ENCODE data around the gene SULT1B1. TPM values are rescaled to one million over a fixed set of nuclear protein-coding genes. Genes with fewer than 3 reads are reported as not detected.

The SULT1B1 gene
- total RNA-seq, 1 donor: not detected

DNA sequence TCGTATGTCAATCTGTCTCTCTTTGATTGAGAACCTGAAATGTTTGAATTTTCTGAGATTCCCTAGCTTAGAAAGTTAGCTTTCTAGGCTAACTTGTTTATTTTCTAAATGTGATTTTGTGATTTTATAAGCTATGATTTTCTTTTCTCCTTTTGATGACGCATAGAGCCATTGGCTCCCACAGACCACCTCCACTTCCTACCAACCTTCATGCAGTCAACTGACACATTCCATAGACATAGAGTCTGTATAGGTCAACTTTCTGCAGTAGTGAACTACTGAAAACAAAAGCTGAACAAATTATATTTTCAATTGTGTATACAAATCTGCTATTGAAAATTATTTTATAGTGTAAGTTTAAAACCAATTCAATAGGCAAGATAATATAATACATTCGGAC, 2.8 kb upstream of the SULT1B1 start:
- Histone ChIP-seq H3K9me3 (ENCODE audit: low read depth, low read length) (no peaks in the 10 kb centered on the region), H3K27me3 (ENCODE audit: insufficient read depth, low read length) (no peaks in the 10 kb centered on the region), H3K4me3 (ENCODE audit: insufficient read depth, low read length) (no peak overlapping the region), H3K4me2 (ENCODE audit: insufficient read depth, low read length) (no peak overlapping the region), H3K4me1 (ENCODE audit: insufficient read depth, low read length) (no peaks in the 10 kb centered on the region), H3K27ac (ENCODE audit: low read depth, low read length) (no peak overlapping the region), H3K79me2 (ENCODE audit: insufficient read depth, low read length) (no peaks in the 10 kb centered on the region), H3K36me3 (ENCODE audit: insufficient read depth, low read length) (no peaks in the 10 kb centered on the region), H2AFZ (ENCODE audit: low read length) (no peak overlapping the region), H4K20me1 (ENCODE audit: insufficient read depth, low read length) (no peaks in the 10 kb centered on the region)
- DNase-seq (ENCODE audit: insufficient read length, low spot score, missing footprints): peak; percentile 62
- TF ChIP-seq, protein P1, sequence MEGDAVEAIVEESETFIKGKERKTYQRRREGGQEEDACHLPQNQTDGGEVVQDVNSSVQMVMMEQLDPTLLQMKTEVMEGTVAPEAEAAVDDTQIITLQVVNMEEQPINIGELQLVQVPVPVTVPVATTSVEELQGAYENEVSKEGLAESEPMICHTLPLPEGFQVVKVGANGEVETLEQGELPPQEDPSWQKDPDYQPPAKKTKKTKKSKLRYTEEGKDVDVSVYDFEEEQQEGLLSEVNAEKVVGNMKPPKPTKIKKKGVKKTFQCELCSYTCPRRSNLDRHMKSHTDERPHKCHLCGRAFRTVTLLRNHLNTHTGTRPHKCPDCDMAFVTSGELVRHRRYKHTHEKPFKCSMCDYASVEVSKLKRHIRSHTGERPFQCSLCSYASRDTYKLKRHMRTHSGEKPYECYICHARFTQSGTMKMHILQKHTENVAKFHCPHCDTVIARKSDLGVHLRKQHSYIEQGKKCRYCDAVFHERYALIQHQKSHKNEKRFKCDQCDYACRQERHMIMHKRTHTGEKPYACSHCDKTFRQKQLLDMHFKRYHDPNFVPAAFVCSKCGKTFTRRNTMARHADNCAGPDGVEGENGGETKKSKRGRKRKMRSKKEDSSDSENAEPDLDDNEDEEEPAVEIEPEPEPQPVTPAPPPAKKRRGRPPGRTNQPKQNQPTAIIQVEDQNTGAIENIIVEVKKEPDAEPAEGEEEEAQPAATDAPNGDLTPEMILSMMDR (IDR thresholded peaks at IDR 0.05; ENCODE audit: extremely low read depth, low read depth, low read length): no peak

DNA sequence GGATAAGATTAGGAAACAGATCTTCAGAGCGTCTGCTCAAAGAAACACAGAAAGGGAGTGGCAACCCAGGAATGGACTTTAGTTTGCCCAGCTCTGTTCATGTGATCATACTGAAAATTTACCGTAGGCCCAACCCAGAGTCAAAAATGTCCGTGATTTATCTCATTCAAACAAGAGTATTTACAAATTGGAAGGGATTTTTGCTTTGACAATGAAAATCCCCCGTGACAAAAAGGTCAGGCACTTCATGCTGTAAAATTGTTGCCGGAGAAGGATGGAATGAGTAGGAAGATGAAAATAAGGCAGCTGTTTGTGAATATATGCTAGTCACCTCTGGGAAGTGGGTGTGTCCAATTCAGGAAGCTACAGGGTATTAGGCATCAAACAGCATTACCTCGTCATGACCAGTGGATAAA, 1.2 kb downstream of the SULT1B1 start:
- Histone ChIP-seq H3K27ac (ENCODE audit: low read depth, low read length) (no peak overlapping the region), H2AFZ (ENCODE audit: low read length) (no peak overlapping the region), H3K79me2 (ENCODE audit: insufficient read depth, low read length) (no peaks in the 10 kb centered on the region), H3K27me3 (ENCODE audit: insufficient read depth, low read length) (no peaks in the 10 kb centered on the region), H3K4me1 (ENCODE audit: insufficient read depth, low read length) (no peaks in the 10 kb centered on the region), H3K4me3 (ENCODE audit: insufficient read depth, low read length) (no peak overlapping the region), H4K20me1 (ENCODE audit: insufficient read depth, low read length) (no peaks in the 10 kb centered on the region), H3K9me3 (ENCODE audit: low read depth, low read length) (no peaks in the 10 kb centered on the region), H3K4me2 (ENCODE audit: insufficient read depth, low read length) (no peak overlapping the region), H3K36me3 (ENCODE audit: insufficient read depth, low read length) (no peaks in the 10 kb centered on the region)
- DNase-seq (ENCODE audit: insufficient read length, low spot score, missing footprints): no peak
- TF ChIP-seq, protein P1 (IDR thresholded peaks at IDR 0.05; ENCODE audit: extremely low read depth, low read depth, low read length): no peak

DNA sequence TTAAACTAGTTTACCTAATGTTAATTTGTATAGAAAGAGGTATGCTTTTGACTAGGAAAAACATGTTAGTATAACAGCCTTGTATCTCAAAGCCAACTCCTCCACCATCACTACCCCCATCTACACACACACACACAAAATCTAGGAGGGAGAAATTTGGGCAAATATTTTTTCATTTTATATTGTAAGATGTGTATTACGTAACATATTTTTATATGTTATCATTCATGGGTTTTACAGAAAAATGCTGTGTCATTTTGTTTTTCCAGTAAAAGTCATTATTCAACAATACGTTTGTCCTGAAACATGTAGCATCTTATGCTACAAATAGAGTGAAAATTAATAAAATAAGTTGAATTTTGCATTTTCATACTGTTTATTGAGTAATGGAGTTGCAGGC, 3.0 kb downstream of the SULT1B1 start:
- DNase-seq (ENCODE audit: insufficient read length, low spot score, missing footprints): no peak
- no peak overlapping the region for H3K27ac ChIP-seq (ENCODE audit: low read depth, low read length)
- H4K20me1 ChIP-seq (ENCODE audit: insufficient read depth, low read length): no peaks in the 10 kb centered on the region

DNA sequence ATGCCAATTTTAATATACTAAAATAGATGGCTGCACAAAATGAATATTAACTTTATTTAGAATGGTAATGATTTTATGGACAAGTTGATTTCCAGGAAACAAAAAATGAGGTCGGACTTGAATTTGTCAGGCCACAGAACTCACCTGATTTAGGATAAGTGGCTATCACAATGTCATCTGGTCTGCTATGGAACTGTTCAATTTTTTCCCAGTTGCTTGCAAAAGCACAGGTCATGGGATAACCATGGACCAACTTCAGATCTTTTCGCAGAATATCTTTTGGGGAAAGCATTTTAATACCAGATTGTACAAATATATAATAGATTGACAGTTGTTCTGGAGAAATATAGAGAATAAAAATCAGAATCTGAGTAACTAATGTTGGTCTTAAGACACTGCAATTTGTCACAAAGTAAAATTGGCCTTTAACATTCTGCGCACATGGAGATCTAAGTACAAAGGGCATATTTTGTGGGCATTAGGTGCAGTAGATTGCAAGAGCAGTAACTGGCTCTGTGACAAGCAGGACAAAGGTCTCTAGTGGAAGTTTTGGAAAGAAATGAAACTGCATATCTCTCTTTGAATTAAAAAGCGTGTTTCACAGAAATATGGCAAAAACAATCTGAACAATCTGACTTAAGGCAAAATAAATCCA, 5.4 kb downstream of the SULT1B1 start:
- Histone ChIP-seq H3K79me2 (ENCODE audit: insufficient read depth, low read length) (no peaks in the 10 kb centered on the region), H3K4me2 (ENCODE audit: insufficient read depth, low read length) (no peak overlapping the region), H3K9me3 (ENCODE audit: low read depth, low read length) (no peaks in the 10 kb centered on the region), H3K4me3 (ENCODE audit: insufficient read depth, low read length) (no peak overlapping the region), H3K4me1 (ENCODE audit: insufficient read depth, low read length) (no peaks in the 10 kb centered on the region), H3K27ac (ENCODE audit: low read depth, low read length) (no peak overlapping the region), H2AFZ (ENCODE audit: low read length) (no peak overlapping the region), H3K27me3 (ENCODE audit: insufficient read depth, low read length) (no peaks in the 10 kb centered on the region), H3K36me3 (ENCODE audit: insufficient read depth, low read length) (no peaks in the 10 kb centered on the region), H4K20me1 (ENCODE audit: insufficient read depth, low read length) (no peaks in the 10 kb centered on the region)
- TF ChIP-seq, protein P1 (IDR thresholded peaks at IDR 0.05; ENCODE audit: extremely low read depth, low read depth, low read length): no peak
- DNase-seq (ENCODE audit: insufficient read length, low spot score, missing footprints): no peak

More for the DNA sequence above, 3.0 kb downstream of the SULT1B1 start:
- Histone ChIP-seq H3K4me1 (ENCODE audit: insufficient read depth, low read length) (no peaks in the 10 kb centered on the region), H3K4me3 (ENCODE audit: insufficient read depth, low read length) (no peak overlapping the region), H3K9me3 (ENCODE audit: low read depth, low read length) (no peaks in the 10 kb centered on the region), H3K36me3 (ENCODE audit: insufficient read depth, low read length) (no peaks in the 10 kb centered on the region), H3K79me2 (ENCODE audit: insufficient read depth, low read length) (no peaks in the 10 kb centered on the region), H3K4me2 (ENCODE audit: insufficient read depth, low read length) (no peak overlapping the region), H3K27me3 (ENCODE audit: insufficient read depth, low read length) (no peaks in the 10 kb centered on the region), H2AFZ (ENCODE audit: low read length) (no peak overlapping the region)
- TF ChIP-seq, protein P1 (IDR thresholded peaks at IDR 0.05; ENCODE audit: extremely low read depth, low read depth, low read length): no peak
